DMS 273 (cell line): ENCODE results near the gene TPRG1.

Source experiments
- DNase-seq: peaks from one replicate; lab custom pipeline; 2025; ENCODE audit not compliant: unreplicated experiment; lab: John Stamatoyannopoulos, UW

TPRG1 gene

DNA sequence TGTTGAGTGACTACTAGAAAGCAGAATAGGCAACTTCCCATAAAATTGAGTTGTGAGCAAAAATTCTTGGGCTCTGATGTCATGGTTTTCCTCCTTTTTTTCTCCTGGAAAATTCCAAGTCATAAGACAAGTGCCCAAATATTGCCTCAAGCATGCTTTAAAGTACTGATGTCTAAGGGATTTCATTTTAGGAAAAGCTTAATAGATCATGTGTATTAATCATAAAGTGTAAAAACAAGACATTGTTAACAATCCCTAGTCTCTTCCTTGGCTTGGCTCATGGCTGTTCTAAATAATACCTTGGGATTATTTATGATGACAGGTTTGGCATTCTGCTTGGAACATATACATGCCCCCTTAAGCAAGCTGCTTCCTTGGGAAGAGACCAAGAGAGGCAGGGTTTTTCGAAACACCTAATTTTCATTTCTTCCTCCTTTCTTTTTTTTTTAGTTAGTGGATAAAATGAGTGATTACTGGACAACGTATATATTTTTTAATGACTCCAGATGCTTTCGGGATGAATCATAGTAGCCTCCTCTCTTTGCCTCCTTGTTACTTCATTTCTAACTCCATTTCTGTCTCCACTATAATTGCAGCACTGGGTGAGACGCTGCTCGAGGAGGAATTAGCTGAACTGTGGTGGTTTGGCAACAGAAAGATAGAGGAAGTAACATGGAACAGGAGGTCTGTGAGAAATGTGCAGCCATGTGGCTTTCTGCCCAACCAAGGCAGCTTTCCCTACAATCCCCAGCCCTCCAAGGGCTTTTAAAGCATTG, 104.9 kb downstream of the TPRG1 start:
- peak; percentile 63 for DNase-seq

DNA sequence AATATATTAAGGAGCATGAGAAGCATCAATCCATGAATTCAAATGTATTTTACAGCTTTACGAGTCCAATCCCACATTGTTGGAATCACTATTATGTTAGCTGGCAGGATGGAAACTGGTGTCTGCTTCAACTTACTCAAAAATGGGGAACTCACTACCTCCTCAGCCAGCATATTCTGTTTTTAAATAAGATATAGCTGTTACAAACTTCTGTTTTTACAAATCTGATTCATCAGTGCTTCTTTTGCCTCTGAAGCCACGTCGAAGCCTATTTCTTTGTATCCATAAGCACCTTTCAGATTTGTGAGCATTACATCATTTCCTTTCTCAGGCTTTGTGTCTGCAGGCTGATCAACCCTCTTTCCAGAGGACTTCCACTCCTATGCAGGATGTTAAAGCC, 105.9 kb downstream of the TPRG1 start:
- DNase-seq: no peak

DNA sequence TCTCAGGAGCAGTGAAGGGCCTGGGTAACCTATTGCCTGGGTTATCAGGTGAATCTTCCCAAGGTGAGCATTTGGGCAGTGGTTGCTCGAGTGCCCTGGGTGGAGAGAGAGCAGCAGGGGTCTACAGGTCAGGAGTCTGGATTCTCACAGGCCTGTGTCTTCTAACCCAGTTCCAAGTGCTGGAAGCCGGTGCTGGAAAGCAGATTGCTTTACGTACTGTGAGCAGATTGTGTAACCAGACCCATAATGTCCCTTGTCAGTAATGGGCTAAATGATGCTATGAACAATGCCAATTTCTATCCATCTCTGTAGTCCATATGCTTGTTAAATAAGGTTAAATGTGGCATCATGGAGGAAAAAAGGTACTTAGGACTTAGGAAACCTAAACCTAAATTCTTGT, 106.5 kb downstream of the TPRG1 start:
- peak; percentile 34 for DNase-seq

DNA sequence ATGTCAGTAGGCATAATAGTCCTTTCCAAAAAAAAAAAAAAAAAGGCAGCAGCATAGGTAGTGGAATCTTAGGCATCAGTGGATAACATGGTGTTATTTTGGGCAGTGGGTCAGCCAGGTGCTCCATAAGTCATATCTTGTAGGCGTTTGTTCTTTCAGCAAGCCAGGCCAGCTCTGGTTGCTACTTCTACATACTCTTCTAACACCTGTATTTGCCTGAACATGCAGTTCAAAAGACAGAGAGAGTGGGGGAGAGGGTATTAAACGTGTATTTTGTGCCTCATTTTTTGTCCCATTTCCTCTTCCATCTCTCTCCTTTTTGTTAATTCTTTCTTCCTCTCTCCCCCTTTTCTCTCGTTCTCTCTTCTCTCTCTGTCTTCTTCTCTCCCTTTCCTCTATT, 110.4 kb downstream of the TPRG1 start:
- DNase-seq: no peak

DNA sequence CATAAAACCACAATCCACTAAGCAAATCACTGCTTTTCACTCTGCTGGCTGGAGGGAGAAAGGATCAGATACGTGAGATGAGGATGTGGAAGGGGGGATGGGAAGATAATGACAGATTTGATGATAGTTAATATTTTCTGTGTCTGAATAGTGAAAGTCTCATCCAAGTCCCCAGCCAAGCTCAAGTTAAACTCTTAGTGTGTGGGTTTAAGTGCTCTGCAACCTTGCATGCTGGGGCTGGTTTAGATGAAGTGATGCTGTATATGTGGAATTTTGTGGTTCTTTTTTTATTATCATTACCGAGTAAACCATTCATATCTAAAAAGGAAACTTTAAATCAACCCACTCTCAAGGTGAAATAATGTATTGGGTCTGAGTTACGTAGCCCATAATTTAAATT, 111.0 kb downstream of the TPRG1 start:
- no peak for DNase-seq

- DNase-seq: no peak
Measured at GRCh38 chr3:189286188-189286587, 114.4 kb downstream of the TPRG1 start.

DNA sequence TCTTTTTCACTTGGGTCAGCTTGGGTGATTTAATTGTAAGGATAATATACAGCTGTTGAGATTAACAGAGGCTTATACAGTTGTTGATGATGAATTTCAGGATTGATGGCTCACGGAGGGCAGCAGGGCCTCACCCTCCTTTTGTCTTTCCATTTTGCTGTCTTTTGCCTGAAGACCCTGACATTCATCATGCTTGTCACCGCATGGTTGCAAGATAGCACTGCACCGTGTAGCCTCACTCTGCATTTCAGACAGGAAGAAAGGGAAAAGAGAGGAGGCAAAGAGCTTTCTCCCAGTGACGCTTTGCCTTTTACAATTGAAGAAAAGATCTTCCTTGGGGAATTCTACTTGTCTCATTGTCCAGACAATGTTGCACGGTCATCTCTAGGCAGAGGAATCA, 115.1 kb downstream of the TPRG1 start:
- DNase-seq: no peak

GRCh38 chr3:189288348-189289235, 116.8 kb downstream of the TPRG1 start:
- no peak for DNase-seq

- DNase-seq: no peak
Measured at GRCh38 chr3:189289251-189289650, 117.5 kb downstream of the TPRG1 start.

DNA sequence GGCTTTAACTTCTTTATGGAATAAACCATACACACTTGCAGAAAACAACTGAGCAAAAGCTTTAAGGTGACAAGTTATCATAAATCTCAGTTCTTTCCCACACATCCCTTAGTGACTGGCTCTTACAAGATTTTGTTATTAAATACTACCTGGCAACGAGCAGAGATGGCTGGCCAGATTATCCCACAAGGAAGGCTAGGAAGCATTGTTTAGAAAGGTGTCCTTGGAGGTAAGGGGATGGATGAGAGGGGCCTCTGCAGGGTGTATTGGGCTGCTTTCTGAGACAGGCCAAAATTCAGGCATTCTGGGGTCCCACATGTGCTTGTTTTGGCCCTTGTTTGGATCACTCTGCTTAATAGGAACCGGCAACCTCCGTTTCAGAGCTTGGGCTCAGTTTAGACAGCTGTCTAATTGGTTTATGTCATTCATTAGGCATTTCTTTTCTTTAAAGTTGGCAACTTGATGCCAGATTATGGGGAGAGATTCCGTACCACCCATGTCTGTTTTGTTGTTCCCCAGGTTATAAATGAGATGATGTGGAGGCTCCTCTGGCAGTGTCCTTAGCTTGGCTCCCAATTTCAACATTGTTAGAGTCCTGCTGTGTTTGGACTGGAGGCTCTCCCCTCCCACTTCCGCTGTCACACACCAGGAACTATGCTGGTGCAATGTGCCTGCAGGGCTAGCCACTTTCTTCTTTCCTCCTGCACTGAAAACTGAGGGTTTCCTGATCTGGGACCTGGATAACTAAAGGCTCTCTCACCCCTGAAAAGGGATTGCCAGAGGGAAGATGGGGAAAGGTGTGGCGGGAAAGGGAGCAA, 121.1 kb downstream of the TPRG1 start:
- DNase-seq: peak; percentile 25

DNA sequence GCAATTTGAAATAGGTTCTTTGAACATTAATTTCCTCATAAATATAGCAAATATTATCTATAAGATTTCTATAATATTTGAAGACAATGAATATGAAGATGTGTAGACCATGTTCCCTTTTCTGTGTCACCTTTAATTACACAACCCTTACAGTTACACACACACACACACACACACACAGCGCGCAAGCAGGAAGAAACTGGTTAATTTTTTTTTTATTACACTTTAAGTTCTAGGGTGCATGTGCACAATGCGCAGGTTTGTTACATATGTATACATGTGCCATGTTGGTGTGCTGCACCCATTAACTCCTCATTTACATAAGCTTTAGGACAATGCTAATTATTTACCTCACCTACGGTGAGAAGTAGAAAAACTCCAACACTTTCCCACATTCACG, 122.9 kb downstream of the TPRG1 start:
- DNase-seq: no peak

GRCh38 chr3:189295089-189295488, 123.3 kb downstream of the TPRG1 start:
- no peak for DNase-seq

DNA sequence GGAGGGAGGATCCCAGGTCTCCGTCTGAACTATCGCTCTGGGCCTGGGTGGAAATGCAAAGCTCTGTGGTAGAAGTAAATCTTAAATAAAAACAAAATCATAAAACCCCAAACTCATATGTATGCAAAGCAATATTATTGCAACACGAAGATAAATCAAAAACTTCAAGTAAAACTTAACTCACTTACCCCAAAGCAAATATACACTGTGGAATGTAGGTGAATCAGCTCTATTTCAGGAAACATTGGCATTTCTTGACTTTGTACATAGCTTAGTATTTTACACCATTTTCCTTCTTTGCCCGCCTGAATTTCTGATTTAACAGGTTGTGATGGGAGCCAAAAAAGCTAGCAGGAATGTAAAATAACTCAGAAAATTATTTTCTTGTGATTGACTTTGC, 126.2 kb downstream of the TPRG1 start:
- no peak for DNase-seq

DNA sequence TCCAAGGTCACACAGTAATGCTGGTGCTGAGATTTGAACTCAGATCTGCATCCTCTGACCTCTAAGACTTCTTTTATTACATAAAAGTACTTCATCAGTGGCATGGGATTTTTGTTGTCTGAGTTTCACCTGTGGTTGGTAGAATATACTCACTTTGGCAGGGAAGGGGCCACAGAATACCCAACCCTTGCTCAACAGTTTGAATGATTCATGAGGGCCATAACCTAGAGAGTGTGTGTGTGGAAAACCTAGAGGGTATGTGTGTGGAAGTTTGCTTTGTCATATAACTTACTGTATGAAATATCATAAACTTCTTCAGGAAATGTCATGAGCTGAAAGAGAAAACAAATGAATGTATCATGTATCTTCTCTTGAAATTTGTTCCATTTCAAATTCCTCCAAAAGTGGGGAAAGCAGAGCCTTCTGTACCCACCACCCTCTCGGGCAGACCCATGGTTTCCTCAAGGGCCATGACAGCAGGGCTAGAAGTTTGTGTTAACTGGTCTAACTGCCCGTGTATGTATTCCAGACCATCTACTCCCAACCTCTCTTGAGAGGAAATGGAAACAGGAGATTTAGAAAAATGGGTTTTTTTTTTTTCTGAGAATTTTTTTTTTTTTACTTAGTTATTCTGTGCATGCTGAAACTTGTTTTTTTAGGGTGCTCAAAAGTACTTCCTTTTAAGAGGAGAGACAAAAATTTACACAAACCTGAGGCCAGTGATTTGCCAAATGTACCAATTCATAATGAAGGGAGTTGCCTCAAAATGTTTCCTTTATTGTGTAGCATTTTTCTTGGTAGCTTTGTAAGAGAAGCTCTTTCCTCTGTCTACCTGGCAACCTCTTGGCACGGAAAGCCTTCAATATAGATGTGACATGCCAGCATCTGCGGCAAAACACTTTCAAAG, 127.0 kb downstream of the TPRG1 start:
- no peak for DNase-seq

GRCh38 chr3:189300345-189300744, 128.6 kb downstream of the TPRG1 start:
- no peak for DNase-seq

GRCh38 chr3:189301479-189301878, 129.7 kb downstream of the TPRG1 start:
- no peak for DNase-seq

GRCh38 chr3:189303584-189303983, 131.8 kb downstream of the TPRG1 start:
- no peak for DNase-seq

GRCh38 chr3:189304465-189305351, 132.9 kb downstream of the TPRG1 start:
- peak; percentile 58 for DNase-seq

GRCh38 chr3:189305412-189305811, 133.6 kb downstream of the TPRG1 start:
- DNase-seq: no peak
